HepG2 (cell line): ENCODE measurements around the gene SMTNL1. TPM values are rescaled to one million over a fixed set of nuclear protein-coding genes. Genes with fewer than 3 reads are reported as not detected.

Experiments
- EEA1 ChIP-seq: sonication (generic); formaldehyde crosslinking; IDR thresholded peaks from 2 replicates; pipeline ENCODE4 v1.5.1; 2020; ENCODE audit warnings: mild to moderate bottlenecking, missing genetic modification reagents, borderline replicate concordance
- EED ChIP-seq: sonication (generic); formaldehyde crosslinking; IDR thresholded peaks from 2 replicates; pipeline ENCODE4 v1.5.0; 2020; ENCODE audit warnings: mild to moderate bottlenecking, missing genetic modification reagents
- HNF4G ChIP-seq, 2 experiments: sonication (generic) in 1 of 2; formaldehyde crosslinking in 1 of 2; IDR thresholded peaks; 2 replicates each; pipeline versions ENCODE4 v1.4.0 to v1.6.1; 2011 to 2020; ENCODE audit warnings: borderline replicate concordance in 2 of 2, low read depth in 2 of 2, mild to moderate bottlenecking in 2 of 2, low read length in 1 of 2, missing genetic modification reagents in 1 of 2, moderate library complexity in 1 of 2
- PAX8 ChIP-seq: sonication (generic); formaldehyde crosslinking; IDR thresholded peaks from 2 replicates; pipeline ENCODE4 v1.8.0; 2022; ENCODE audit warnings: mild to moderate bottlenecking, missing genetic modification reagents, borderline replicate concordance
- RFX1 ChIP-seq: fragments of 450-650 bp; IDR thresholded peaks from 2 replicates; pipeline ENCODE4 v1.6.1; 2017
- RFXAP ChIP-seq: sonication (generic); formaldehyde crosslinking; IDR thresholded peaks from 2 replicates; pipeline ENCODE4 v1.4.0; 2020; ENCODE audit warnings: missing genetic modification reagents, borderline replicate concordance
- RNF2 ChIP-seq: fragments of 450-650 bp; conservative IDR thresholded peaks from 2 replicates; pipeline ENCODE4 v1.6.1; 2016; ENCODE audit warnings: low read depth
- TCF12 ChIP-seq, 2 experiments: fragments of 450-650 bp in 1 of 2; sonication (generic) in 1 of 2; formaldehyde crosslinking in 1 of 2; IDR thresholded peaks; 2 replicates each; pipeline versions ENCODE4 v1.6.1 to v1.8.0; 2017 to 2022; ENCODE audit warnings: antibody characterized with exemption in 1 of 2, mild to moderate bottlenecking in 1 of 2, missing genetic modification reagents in 1 of 2, moderate library complexity in 1 of 2
- ZNF234 ChIP-seq: sonication (generic); formaldehyde crosslinking; conservative IDR thresholded peaks from 2 replicates; pipeline ENCODE4 v1.5.1; 2020; ENCODE audit warnings: mild to moderate bottlenecking, missing genetic modification reagents
- ZNF337 ChIP-seq: sonication (generic); formaldehyde crosslinking; IDR thresholded peaks from 2 replicates; pipeline ENCODE4 v1.5.1; 2020; ENCODE audit warnings: missing genetic modification reagents, low read depth, mild to moderate bottlenecking, borderline replicate concordance
- ZNF34 ChIP-seq: sonication (generic); formaldehyde crosslinking; IDR thresholded peaks from 2 replicates; pipeline ENCODE4 v1.4.0; 2020; ENCODE audit warnings: mild to moderate bottlenecking, missing genetic modification reagents, borderline replicate concordance
- polyA plus RNA-seq, 8 experiments: library from polyadenylated mRNA; depleted of rRNA in 3 of 8; stranded (reverse) in 7 of 8; unstranded in 1 of 8; fragments of >200 nt; fragmentation: Illumina TruSeq in 4 of 8; extraction: Trizol in 4 of 8; gene quantifications; 2 replicates each; pipeline versions ENCODE4 v1.2.1 to v1.2.3, GENCODE V29; 2011 to 2016; ENCODE audit warnings: low read depth in 4 of 8, missing spikeins in 1 of 8, mixed read lengths in 1 of 8; ENCODE audit not compliant: insufficient read depth in 1 of 8
- total RNA-seq, 5 experiments: library from RNA; depleted of rRNA; stranded (reverse); fragments of >200 nt; fragmentation: Illumina TruSeq; extraction: Trizol; gene quantifications; 2 replicates each; pipeline ENCODE4 v1.2.3, GENCODE V29; 2016; ENCODE audit warnings: low read depth in 1 of 5
- TF ChIP-seq, protein P1 (sequence below), 2 experiments: fragments of 450-650 bp in 1 of 2; sonication (generic) in 1 of 2; formaldehyde crosslinking in 1 of 2; IDR thresholded peaks; 2 replicates each; pipeline versions ENCODE4 v1.6.1 to v1.8.0; 2016 to 2022; ENCODE audit warnings: antibody characterized with exemption in 1 of 2, mild to moderate bottlenecking in 1 of 2, missing genetic modification reagents in 1 of 2
- TF ChIP-seq, protein P2 (sequence below): sonication (generic); formaldehyde crosslinking; IDR thresholded peaks from 2 replicates; pipeline ENCODE4 v1.5.1; 2020; ENCODE audit warnings: mild to moderate bottlenecking, missing genetic modification reagents, moderate library complexity
- TF ChIP-seq, protein P3 (sequence below): sonication (generic); formaldehyde crosslinking; IDR thresholded peaks from 2 replicates; pipeline ENCODE4 v1.9.0; 2022; ENCODE audit warnings: low read depth, missing genetic modification reagents

SMTNL1 gene
- total and polyA plus RNA-seq, 2 of the 13 experiments (the other 11 are each of a cell fraction or from before 2014, with no cell fraction given) = 0.04 TPM; not detected in 1

DNA sequence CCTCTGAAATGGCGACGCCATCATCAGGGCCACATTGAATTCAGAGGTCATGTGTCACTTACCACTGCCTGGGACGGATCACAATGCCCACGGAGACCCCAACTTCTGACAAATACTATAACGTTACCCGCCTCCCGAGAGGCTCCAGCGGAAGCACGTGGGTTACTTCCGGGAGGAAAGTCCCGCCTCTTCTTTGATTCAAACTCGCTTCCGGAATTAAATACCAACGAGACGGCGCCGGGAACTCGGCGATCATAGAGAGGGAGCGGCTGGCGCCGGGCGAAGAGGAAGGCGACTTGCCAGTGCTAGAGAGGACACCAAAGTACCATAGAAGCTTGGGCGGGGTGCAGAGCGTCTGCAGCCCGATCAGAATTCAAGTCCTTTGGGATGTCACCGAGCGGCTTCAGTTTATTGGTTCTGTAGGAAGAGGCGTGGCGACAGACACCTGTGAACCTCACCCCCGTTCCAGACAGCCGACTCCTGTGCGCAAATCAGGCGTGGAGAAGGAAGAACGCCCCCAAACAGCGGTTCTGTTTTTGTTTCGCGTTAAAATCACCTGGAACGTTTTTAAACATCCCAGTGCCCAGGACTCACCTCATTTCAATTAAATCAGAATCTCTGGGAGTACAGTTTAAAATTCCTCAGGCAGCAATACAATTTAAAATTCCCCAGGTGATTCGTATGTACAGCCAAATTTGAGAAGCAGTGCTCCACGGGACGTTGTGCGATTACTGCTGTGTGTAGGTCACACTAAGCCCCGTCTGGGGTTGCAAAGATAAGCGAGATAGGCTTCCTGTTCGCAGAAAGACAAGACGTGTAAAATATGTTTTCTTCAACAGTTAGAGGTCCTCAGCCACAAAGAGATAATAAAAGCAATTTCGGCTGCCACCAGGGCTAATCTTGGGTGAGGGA, 6.5 kb upstream of the SMTNL1 start, which contains the start of gene TIMM10 (continued):
- TF ChIP-seq, protein P1, sequence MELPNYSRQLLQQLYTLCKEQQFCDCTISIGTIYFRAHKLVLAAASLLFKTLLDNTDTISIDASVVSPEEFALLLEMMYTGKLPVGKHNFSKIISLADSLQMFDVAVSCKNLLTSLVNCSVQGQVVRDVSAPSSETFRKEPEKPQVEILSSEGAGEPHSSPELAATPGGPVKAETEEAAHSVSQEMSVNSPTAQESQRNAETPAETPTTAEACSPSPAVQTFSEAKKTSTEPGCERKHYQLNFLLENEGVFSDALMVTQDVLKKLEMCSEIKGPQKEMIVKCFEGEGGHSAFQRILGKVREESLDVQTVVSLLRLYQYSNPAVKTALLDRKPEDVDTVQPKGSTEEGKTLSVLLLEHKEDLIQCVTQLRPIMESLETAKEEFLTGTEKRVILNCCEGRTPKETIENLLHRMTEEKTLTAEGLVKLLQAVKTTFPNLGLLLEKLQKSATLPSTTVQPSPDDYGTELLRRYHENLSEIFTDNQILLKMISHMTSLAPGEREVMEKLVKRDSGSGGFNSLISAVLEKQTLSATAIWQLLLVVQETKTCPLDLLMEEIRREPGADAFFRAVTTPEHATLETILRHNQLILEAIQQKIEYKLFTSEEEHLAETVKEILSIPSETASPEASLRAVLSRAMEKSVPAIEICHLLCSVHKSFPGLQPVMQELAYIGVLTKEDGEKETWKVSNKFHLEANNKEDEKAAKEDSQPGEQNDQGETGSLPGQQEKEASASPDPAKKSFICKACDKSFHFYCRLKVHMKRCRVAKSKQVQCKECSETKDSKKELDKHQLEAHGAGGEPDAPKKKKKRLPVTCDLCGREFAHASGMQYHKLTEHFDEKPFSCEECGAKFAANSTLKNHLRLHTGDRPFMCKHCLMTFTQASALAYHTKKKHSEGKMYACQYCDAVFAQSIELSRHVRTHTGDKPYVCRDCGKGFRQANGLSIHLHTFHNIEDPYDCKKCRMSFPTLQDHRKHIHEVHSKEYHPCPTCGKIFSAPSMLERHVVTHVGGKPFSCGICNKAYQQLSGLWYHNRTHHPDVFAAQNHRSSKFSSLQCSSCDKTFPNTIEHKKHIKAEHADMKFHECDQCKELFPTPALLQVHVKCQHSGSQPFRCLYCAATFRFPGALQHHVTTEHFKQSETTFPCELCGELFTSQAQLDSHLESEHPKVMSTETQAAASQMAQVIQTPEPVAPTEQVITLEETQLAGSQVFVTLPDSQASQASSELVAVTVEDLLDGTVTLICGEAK (IDR thresholded peaks at IDR 0.05) = peak; percentile 43; the same call in 1 of the 2 replicates
- TF ChIP-seq, protein P1 (CRISPR knock-in tag; IDR thresholded peaks at IDR 0.05) = no peak; the same call in 1 of the 2 replicates
- TF ChIP-seq, protein P2, sequence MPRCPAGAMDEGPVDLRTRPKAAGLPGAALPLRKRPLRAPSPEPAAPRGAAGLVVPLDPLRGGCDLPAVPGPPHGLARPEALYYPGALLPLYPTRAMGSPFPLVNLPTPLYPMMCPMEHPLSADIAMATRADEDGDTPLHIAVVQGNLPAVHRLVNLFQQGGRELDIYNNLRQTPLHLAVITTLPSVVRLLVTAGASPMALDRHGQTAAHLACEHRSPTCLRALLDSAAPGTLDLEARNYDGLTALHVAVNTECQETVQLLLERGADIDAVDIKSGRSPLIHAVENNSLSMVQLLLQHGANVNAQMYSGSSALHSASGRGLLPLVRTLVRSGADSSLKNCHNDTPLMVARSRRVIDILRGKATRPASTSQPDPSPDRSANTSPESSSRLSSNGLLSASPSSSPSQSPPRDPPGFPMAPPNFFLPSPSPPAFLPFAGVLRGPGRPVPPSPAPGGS (CRISPR knock-in tag) = 0 out of 2 replicates have a peak, but pooled peaks have one; percentile 19
- TF ChIP-seq RNF2 (no peak), PAX8 (CRISPR knock-in tag) (no peak), RFXAP (CRISPR knock-in tag) (no peak; the same call in none of the 2 replicates), ZNF34 (CRISPR knock-in tag) (no peak), TCF12 (IDR thresholded peaks at IDR 0.05) (no peak), TCF12 (CRISPR knock-in tag; IDR thresholded peaks at IDR 0.05) (no peak), ZNF337 (CRISPR knock-in tag) (peak; percentile 72; the same call in 1 of the 2 replicates), ZNF234 (no peak), EED (CRISPR knock-in tag) (no peak), RFX1 (no peak), EEA1 (no peak), HNF4G (IDR thresholded peaks at IDR 0.05; ENCODE audit: borderline replicate concordance, low read depth, low read length) (no peak), HNF4G (CRISPR knock-in tag; IDR thresholded peaks at IDR 0.05; ENCODE audit: borderline replicate concordance, low read depth) (no peak)
- TF ChIP-seq, protein P3, sequence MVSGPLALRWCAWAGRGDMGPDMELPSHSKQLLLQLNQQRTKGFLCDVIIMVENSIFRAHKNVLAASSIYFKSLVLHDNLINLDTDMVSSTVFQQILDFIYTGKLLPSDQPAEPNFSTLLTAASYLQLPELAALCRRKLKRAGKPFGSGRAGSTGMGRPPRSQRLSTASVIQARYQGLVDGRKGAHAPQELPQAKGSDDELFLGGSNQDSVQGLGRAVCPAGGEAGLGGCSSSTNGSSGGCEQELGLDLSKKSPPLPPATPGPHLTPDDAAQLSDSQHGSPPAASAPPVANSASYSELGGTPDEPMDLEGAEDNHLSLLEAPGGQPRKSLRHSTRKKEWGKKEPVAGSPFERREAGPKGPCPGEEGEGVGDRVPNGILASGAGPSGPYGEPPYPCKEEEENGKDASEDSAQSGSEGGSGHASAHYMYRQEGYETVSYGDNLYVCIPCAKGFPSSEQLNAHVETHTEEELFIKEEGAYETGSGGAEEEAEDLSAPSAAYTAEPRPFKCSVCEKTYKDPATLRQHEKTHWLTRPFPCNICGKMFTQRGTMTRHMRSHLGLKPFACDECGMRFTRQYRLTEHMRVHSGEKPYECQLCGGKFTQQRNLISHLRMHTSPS (CRISPR knock-in tag) = no peak
